ENCODE measurements around the gene NMT2. TPM values are rescaled to one million over a fixed set of nuclear protein-coding genes. Genes with fewer than 3 reads are reported as not detected.

NMT2 gene
- total RNA-seq, 1 donor: 107 TPM

DNA sequence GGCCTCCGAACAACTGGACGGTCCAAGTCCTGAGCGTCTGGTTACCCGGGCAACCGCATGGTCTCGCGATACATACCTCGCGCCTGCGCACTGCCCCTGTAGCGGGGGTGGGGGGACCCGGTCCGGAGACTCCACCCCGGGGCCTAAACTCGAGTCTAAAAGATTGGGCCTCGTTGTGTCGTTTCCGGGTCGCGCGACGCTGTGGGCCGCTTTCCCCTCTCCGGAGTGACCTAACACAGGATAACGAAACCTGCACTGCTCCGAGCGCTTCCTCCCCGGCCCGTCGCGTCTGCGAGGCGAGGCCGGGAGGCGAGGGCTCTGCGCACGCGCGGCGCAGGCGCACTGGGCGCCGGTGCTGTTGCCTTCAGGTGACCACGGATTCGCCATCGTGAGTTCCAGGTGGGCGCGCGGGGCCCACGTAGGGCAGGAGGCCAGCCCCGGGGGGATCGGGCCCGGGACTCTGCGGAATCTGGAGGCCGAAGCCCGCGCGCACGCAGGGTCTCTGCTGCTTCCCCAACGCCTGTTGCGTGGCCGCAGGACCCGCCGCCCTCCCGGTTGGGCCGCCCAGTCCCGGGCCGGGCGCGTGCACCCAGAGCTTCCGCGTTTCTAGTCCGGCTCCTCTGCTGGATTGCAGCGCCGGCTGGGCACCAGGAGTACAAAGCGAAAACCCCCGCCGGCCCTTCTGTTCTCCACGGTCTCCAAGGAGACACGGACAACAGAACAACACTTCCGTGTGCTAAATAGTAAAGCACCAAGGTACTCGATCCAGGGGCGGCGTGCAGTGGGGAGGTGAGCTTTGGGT is 71.3 kb downstream of the NMT2 start, which contains the start of gene RPP38:
TSS of gene RPP38 (plus strand) at position 345 of the 802 bp plus-strand sequence. CDS start 5,960 bp downstream, outside the sequence.
- no peak for TF ChIP-seq CTCF (IDR thresholded peaks at IDR 0.05; ENCODE audit: insufficient read depth, low read length)
- DNase-seq (ENCODE audit: low read depth): peak; percentile 95
- peak within 1 kb of the TSS; percentile 86 for H3K4me3 ChIP-seq (ENCODE audit: low read depth, low read length)

DNA sequence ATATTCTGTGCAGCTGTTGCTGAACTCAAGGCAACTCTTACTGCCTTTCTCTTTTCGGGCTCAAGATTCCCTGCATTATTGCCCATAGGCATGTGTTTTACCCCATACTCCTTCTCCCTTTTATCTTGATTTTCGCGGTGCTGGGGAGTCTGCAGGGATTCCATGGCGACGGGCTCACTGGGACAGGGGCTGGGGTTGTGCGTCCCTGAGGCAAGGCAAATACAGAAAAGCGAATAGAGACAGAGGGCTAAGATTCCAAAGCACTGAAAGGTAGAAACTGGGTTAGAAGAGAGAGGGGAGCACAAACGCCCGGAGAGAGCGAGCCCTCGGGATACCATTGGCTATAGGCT is 71.9 kb downstream of the NMT2 start:
- peak overlapping the region; percentile 86 for H3K4me3 ChIP-seq (ENCODE audit: low read depth, low read length)
- no peak for DNase-seq (ENCODE audit: low read depth)
- no peak for TF ChIP-seq CTCF (IDR thresholded peaks at IDR 0.05; ENCODE audit: insufficient read depth, low read length)

GRCh38 chr10:15092855-15093408 is 75.6 kb downstream of the NMT2 start:
- H3K4me3 ChIP-seq (ENCODE audit: low read depth, low read length): no peak overlapping the region
- TF ChIP-seq CTCF (IDR thresholded peaks at IDR 0.05; ENCODE audit: insufficient read depth, low read length): no peak
- no peak for DNase-seq (ENCODE audit: low read depth)

DNA sequence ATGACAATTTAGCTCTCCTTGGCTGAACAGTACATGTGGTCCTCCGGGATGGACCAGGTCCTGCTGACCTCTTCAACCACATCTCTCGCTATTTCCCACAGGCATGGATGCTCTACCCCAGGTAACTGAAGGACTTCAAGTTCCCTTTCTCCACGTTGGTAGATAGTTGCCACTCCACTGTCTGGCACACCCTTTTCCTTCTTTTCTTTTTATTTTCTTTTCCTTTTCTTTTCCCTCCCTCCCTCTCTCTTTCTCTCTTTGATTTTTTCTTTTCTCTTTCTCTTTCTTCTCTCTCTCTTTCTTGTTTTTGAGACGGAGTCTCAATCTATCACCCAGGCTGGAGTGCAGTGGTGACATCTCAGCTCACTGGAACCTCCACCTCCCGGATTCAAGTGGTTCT is 77.1 kb downstream of the NMT2 start:
- DNase-seq (ENCODE audit: low read depth): no peak
- no peak for TF ChIP-seq CTCF (IDR thresholded peaks at IDR 0.05; ENCODE audit: insufficient read depth, low read length)
- no peak overlapping the region for H3K4me3 ChIP-seq (ENCODE audit: low read depth, low read length)

DNA sequence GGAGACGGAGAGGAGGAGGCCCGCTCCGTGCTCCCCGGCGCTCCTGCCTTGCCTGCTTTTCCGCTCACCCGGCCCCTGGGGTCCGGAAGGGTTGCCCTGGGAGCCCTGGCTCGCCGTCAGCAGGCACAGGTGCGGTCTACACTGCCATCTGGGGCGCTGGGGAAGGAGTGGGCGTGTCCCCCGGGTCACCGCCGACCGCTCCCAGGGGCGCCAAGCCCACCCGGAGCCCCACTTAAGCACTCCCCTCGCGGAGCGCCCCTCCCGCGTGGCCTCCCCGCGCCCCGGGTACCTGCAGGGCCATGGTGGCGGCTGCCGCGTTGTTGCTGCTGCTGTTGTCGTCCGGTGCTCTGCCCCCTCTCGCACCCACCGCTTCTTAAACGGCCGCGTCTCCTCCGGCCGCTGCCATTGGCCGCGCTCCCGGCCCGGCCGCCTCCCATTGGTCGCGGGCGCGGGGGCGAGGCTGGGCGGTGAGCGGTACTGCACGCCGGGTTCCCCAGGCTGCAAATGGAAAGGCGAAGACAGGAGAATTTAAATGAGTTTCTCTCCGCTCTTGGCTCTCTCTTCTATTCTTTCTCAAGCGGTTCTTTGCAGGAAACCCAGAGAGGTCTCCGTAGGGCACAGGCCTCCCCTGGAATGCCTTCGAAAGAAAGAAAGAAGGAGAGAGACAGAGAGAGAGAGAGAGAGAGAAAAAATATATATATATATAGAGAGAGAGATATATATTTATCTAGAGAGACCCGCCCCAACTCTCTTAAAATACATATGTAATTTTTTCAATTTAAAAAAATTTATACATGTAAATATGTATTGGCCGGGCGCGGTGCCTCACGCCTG is 79.8 kb downstream of the NMT2 start, which contains the start of gene ACBD7:
TSS of gene ACBD7 (minus strand) at position 349 of the 834 bp plus-strand sequence. CDS start at position 301, 48 bp downstream.
- peak; percentile 61 for DNase-seq (ENCODE audit: low read depth)
- H3K4me3 ChIP-seq (ENCODE audit: low read depth, low read length): peak within 1 kb of the TSS; percentile 74
- TF ChIP-seq CTCF (IDR thresholded peaks at IDR 0.05; ENCODE audit: insufficient read depth, low read length): peak; percentile 49

GRCh38 chr10:15084502-15084922 is 84.0 kb downstream of the NMT2 start:
- TF ChIP-seq CTCF (IDR thresholded peaks at IDR 0.05; ENCODE audit: insufficient read depth, low read length): no peak
- peak; percentile 98 for DNase-seq (ENCODE audit: low read depth)
- peak overlapping the region; percentile 66 for H3K4me3 ChIP-seq (ENCODE audit: low read depth, low read length)
